ENCODE data around the gene PRAC1.
A peak's percentile ranks its signal among the peaks of the same experiment; 100 is the strongest.

The PRAC1 gene

DNA sequence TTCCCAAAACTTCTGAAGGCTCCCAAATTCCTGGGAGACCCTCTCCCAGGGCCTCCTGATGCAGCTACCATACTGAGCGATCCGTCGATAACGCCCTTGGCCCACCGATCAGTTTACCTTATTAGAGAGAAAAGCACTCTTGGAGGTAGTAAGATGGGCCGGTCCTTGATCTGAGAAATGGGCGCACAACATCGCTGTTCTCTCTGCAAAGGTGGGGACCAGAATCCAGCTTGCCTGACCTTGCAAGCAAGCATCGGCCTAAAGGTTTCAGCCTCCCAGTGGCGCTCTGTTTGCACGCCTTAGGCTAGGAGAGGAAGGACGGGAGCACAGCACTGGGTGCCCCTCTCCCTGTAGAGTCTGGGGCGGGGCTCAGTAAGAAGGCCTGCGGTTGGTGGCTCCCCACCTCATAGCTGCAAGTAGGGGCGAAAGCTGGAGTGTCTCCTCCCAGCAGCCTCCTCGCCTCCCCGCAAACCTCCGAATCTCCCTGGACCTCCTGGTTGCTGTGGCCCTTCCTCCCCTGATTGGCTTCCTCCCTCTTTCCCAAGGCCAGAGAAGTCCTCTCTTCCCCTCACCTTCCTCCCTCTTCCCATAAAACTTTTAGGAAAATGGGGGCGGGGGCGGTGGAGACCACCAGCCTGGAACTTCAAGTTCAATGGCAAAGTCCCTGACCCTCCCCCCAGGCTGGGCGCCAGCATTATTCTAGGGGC is at the start of gene PRAC1:
Gene PRAC1, minus strand, starts transcription at position 318 of the 707 bp plus-strand sequence. Its CDS starts 126 bp downstream, at position 192.
- no peak for DNase-seq (ENCODE audit: low spot score)

DNA sequence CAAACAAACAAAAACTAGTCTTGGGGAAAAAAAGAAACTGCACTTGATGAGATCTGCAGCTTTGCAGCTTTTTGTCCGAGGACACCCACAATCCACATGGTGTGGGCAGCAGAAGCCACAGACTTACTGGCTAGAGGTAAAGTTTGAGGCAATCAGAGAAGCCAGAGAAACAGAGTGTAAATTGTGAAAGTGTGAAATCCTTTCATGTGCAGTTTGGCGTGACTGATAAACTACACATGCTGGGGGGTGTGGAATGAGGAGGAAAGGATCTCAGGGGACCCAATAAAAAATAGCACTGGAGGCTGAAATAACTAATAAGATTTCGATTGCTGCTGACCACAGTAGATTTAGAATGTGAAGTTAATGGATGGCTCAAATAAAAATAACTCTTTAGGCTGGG is 48.6 kb upstream of the PRAC1 start:
- DNase-seq (ENCODE audit: low spot score) = no peak

DNA sequence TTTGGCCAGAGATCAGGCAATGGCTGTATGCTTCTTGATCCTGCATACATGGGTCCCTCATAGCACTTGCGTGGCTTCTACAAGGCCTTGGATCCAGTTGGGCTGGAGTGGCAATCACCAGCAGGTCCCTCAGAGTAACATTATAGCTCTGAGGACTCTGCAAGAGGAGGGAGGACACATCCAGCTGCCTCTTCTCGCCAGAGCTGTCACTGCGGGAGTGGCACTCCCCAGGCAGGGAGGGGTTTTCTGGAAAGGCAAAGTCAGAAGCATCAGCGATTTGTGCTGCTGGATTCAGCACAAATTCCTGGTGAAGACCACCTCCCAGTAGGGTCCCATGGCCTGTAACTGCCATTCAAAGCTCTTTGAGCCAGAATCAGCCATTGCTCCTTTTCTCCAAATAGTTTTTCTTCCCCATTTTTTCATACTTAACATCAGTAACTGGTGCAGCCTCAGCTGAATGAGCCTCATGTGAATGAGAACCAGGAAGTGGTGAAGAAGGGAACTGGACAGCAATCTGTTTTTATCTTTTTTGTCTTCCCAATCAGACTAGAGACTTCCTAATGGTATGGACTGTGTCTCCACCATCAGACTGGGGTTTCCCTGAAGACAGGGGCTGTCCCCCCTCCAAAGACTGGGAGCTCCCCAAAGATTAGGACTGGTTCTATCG is 46.8 kb upstream of the PRAC1 start:
- DNase-seq (ENCODE audit: low spot score) = no peak

DNA sequence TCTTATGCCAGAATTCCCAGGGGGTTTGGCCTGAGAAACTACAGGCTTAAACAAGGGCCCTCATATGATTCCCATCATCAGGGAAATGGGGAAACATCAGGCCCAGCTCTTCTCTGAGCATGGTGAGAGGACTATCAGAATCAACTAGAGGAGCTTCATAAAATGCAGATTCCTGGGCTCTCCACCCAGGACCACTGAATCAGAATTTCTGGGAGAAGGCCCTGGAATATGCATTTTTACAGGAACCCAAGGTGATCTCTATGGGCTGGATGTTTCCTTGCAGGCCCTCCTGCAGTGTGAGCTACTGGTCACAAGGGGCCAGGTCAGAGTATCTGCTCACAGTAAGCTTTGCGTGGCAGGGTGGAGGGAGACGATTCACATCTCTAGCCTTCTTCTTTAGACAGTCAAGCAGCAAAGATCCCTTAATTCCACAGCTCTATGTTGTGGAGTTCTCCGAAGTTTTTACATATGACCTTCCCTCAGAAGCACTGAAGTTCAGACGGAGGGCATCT is 45.0 kb upstream of the PRAC1 start:
- DNase-seq (ENCODE audit: low spot score) = no peak

DNA sequence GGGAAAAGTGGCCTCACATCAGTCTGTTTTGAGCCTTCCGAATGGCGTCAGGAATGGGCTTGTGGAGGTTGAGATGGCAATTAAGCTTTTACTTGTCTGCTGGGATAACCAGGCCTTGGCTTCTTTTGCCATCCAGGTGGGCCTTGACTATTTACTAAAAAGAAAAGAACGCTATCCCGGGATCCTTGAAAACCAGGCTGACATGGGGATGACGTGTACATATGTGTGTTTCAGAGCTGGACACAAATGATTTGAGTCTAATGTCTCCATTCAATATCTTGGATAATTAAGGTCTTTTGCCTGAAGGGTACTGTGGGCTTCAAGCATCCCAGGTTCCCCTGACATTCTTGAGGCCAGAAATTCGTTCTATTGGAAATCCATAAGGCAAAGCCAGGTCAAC is 38.8 kb upstream of the PRAC1 start:
- no peak for DNase-seq (ENCODE audit: low spot score)

- no peak for DNase-seq (ENCODE audit: low spot score)
Observed at GRCh38 chr17:48760411-48760810, 38.1 kb upstream of the PRAC1 start.

GRCh38 chr17:48759288-48759687 is 37.0 kb upstream of the PRAC1 start:
- no peak for DNase-seq (ENCODE audit: low spot score)

DNA sequence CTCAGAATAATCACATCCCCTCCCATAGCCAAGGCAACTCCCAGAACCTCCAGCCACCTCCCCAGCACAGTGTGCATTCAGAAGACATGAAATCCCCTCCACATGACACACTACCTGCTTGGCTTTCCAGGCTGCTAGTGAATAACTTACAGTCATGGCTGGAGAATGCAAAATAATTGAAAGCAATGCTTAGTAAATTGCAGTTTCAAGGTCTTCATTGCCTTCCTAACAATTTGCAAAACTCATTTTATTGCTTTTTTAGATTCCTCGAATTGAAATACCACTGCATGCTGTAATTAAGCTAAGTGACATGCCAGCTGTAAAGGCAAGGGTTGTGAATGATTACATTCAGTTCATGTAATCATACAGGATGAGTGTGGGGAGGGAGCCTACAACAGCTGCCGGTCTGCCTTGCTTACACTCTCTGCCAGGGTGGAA is 35.2 kb upstream of the PRAC1 start:
- peak; percentile 74 for DNase-seq (ENCODE audit: low spot score)

DNA sequence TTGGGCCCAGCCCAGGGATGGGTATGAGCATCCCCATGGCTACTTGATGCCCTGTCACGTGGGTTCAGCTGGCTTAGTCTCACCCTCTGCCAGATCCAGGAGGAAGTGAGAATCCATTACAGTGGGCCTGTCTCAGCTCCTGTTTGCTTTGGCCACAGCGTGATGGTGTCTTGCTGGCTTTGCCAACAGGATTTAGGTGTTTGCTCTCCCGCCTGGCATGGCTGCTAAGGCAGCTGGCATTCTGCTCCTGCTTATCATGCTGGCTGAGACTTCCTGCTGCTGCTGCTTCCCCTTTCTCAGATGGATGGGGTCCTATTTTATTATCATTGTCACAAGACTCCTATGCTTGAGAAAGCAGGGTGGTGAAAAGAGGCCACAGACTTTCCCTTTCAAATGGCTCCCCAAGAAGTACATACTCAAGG is 34.5 kb upstream of the PRAC1 start:
- DNase-seq (ENCODE audit: low spot score) = no peak

- DNase-seq (ENCODE audit: low spot score) = no peak
Observed at GRCh38 chr17:48755356-48755755, 33.0 kb upstream of the PRAC1 start.

DNA sequence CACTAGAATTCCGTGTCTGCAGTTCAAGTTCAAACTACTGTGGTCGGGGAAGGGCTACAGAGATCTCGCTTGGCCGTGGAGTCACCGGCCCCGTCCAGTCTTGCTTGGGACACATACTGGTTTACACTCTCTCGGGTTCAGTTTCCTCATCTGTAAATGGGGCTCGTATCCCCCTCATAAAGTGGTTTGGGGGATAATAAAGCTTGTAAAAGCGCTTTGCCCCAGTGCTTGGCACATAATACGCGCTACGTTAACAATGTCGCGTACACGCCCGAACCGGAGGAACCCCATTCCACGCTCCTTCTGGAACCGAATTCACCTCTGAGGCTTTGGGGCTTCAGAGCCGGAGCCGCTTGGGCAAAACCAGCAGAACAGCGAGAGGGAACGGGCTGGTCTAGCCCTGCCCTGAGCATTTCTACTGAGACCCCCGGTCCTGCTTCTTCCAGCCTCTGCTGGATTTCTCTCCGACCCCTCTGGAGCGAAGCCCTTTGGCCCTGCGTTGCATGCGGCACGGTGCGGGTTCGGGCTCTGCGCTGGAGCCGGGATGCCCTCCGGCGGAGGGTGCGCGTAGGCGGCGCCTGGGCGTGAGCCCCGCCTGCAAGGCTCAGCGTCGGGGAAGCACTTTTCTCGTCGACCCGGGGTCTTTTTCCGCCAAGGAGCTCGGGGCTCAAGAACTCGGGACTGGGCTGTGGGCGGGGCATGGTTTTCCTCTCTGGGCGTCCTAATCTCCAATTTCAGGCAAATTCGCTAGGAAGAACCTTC is 32.4 kb upstream of the PRAC1 start:
- peak; percentile 76 for DNase-seq (ENCODE audit: low spot score)

GRCh38 chr17:48753794-48754499 is 31.6 kb upstream of the PRAC1 start:
- DNase-seq (ENCODE audit: low spot score) = no peak

DNA sequence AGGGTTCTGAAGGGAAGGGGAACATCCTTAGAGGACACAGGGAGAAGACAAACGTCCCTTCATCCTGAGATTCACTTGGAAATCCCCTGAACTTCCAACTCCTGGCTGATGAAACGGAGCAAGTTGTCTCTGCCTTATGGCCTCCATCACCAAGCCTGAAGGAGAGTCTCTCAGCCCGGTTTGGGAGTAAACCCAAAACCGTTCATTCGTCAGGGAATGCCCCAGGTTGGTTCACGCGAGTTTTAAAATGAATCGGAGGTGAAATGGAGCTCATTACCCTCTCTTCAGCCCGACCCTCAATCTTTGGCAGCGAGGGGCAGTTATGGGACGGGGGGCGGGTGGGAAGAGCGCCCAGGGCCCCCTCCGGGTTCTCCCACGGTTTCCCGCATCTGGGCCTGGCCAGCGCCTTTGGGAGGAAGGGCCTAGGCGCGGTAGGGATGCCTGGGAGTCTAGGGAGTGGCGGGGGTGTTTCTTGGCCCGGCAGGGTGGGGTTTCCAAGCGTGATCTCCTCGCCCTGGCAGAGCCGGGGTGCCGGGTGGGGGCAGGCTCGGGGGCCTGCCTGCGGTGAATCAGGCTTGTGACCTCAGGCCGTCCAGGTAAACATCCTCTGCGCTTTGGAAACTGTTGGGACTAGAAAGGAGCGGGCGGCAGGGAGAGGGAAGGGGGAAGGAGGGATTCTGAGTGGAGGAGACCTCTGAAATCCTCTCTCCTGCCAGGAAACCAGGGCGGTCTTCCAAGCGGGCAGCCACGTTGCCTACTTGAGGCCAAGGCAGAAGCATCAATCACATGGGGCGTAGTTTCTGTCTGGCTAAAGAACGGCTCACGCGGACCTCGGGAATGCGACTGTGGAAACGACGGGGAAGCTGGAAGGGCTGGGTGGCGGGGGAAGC is 30.3 kb upstream of the PRAC1 start:
- peak; percentile 32 for DNase-seq (ENCODE audit: low spot score)

DNA sequence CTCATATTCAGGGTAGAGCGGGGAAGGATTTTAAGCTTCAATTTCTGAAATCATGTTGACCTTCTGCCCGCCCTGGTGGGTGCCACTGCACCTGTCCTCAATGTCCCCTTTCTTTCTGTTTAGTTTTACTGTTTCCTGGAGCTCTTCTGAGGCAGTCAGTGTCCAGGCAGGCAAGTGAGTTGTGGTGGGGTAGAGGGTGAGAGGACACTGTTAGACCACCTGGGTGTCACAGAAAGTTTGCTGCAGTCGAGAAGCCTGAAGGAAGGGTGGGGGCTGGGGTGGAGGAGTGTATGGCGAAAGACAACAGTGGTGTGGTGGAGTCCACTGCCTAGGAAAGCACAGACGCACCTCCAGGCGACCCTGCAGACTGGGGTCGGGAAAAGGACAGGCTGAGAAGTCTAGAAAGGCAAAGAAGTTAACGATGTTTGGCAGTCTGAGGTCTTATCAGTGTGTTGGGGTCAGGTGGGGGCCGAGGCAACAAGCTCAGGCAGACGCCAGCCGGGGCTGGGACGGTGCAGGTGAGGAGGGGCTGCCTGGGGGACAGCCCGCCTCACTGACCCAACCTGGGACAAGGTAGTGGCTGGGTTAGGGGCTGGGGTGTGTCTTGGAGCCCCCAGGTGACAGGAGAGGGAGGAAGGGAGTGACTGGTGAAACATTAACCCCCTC is 29.5 kb upstream of the PRAC1 start:
- no peak for DNase-seq (ENCODE audit: low spot score)

GRCh38 chr17:48751172-48751571 is 28.9 kb upstream of the PRAC1 start:
- DNase-seq (ENCODE audit: low spot score) = peak; percentile 49

GRCh38 chr17:48749621-48750553 is 27.6 kb upstream of the PRAC1 start:
- DNase-seq (ENCODE audit: low spot score) = no peak

DNA sequence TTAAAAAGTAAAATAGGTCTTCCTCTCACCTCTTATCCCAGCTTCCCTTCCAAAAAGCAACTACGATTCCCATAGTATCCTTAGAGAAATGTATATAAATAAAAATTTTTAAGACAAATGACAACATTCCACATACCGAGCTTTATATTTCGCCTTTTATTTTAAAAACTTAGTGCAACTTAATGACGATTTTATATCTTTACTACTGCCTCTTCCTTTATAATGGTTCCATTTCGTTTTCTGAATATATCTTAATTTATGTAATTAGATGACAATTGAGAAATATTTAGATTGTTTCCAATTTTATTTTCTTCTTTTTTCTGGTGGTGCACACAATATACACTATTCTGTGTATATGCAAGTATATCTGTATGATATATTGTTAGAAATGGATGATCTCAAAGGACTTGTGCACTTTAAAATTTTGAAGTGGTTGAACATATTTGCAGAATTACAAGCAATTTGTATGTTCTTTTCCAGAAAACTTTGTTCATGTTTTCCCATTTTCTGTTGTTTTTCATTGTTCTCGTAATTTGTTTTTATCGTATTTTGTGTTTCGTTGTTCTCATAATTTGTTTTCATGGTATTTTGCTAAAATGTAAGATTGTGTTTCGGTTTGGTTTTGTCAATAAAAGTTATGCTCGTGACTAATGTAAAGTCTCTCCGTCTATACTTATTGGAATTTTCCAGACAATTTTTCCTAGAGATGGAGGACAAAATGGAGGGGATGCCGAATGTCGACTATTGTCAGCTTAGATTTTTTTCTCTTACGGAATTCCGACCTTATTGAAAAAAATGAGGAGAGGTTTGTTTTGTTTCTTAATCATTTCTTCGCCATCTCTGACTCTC is 26.6 kb upstream of the PRAC1 start:
- no peak for DNase-seq (ENCODE audit: low spot score)

Measured in cerebellar cortex (tissue), 1 donor.